Natural killer cell (primary cell): ENCODE measurements around the gene SPATA24. TPM values are rescaled to one million over a fixed set of nuclear protein-coding genes. Genes with fewer than 3 reads are reported as not detected.
"Not testable (repeated sequence)": the region's sequence is repeated elsewhere in the genome, so short reads cannot be mapped to it uniquely, and the experiment has no call there.

ENCODE experiments used
- ATAC-seq, 3 donors: fragments of 150-1000 bp in 2 of 3; fragments of 200-7000 bp in 1 of 3; cut with Tn5 transposase; 1 replicate in 1 of 3; 2 replicates in 2 of 3; pipeline ENCODE4 v1.10.0; 2021; ENCODE audit warnings: mild to moderate bottlenecking in 2 of 3, moderate library complexity in 2 of 3
- DNase-seq, 2 donors: peaks; one replicate each; pipeline versions ENCODE4 v3.0.0 to v3.0.0-alpha.2; 2013 to 2021; ENCODE audit warnings: mixed read lengths in 1 of 2
- H3K27ac ChIP-seq: one replicate; pipeline ENCODE4 v1.5.1; 2013; ENCODE audit warnings: mild to moderate bottlenecking, low read length
- H3K27me3 ChIP-seq: one replicate; pipeline ENCODE4 v1.6.1; 2013; ENCODE audit warnings: low read length; ENCODE audit not compliant: control insufficient read depth, insufficient read depth
- H3K36me3 ChIP-seq: one replicate; pipeline ENCODE4 v1.6.1; 2013; ENCODE audit warnings: low read length; ENCODE audit not compliant: control insufficient read depth, insufficient read depth
- H3K4me1 ChIP-seq: one replicate; pipeline ENCODE4 v1.6.1; 2013; ENCODE audit warnings: low read length; ENCODE audit not compliant: control insufficient read depth, insufficient read depth
- H3K4me3 ChIP-seq: one replicate; pipeline ENCODE4 v1.5.1; 2013; ENCODE audit warnings: low read length
- H3K9me3 ChIP-seq: one replicate; pipeline ENCODE4 v1.6.1; 2013; ENCODE audit warnings: low read length; ENCODE audit not compliant: control insufficient read depth, insufficient read depth
- H3K27ac Mint-ChIP-seq, 2 donors: one replicate each; pipeline ENCODE4 v1.8.0; 2022; ENCODE audit warnings: mild to moderate bottlenecking in 2 of 2, mixed read lengths in 2 of 2, moderate library complexity in 1 of 2
- H3K27me3 Mint-ChIP-seq, 2 donors: one replicate each; pipeline ENCODE4 v1.8.0; 2022; ENCODE audit warnings: low read depth in 2 of 2, mixed read lengths in 2 of 2
- H3K36me3 Mint-ChIP-seq: one replicate; pipeline ENCODE4 v1.8.0; 2022; ENCODE audit warnings: mixed read lengths
- H3K4me1 Mint-ChIP-seq, 2 donors: one replicate each; pipeline ENCODE4 v1.8.0; 2022; ENCODE audit warnings: mixed read lengths in 2 of 2
- H3K4me3 Mint-ChIP-seq: one replicate; pipeline ENCODE4 v1.8.0; 2022; ENCODE audit warnings: mild to moderate bottlenecking, moderate library complexity, mixed read lengths
- H3K9me3 Mint-ChIP-seq, 2 donors: one replicate each; pipeline ENCODE4 v1.8.0; 2022; ENCODE audit warnings: mixed read lengths in 2 of 2
- CTCF ChIP-seq: fragments of 200-600 bp; IDR thresholded peaks from one replicate; pipeline ENCODE4 v1.8.0; 2022; ENCODE audit warnings: antibody characterized with exemption
- WGBS: methylation state at CpG from one replicate; pipeline ENCODE4 v1.1.7; 2013; ENCODE audit warnings: missing lambda C conversion rate; ENCODE audit not compliant: insufficient coverage; 5-methylcytosine and 5-hydroxymethylcytosine counted together
- intact Hi-C: fragments of 100-400 bp; cut with micrococcal nuclease; formaldehyde crosslinking; loops from one replicate; pipeline ENCODE4 v1.14.2; 2022
- total RNA-seq, 4 donors: library from RNA; stranded (reverse); fragments of 120-200 nt in 1 of 4; gene quantifications; one replicate each; pipeline versions ENCODE4 v1.2.3 to v1.2.4, GENCODE V29; 2013 to 2022

Gene SPATA24
- total RNA-seq, 3 donors from 2014 or later (not counting 1 experiment from before 2014, with no cell fraction given): 1.6 to 2.9 (median 2.7) TPM

- H3K36me3 ChIP-seq: no peaks in the 10 kb centered on the region
- H3K9me3 Mint-ChIP-seq: no peaks in the 10 kb centered on the region
- no peaks in the 10 kb centered on the region for H3K27me3 ChIP-seq
- no peak for DNase-seq
- H3K4me1 Mint-ChIP-seq: peaks cover 10 to 11% of the 10 kb centered on the region in 2 donors
- H3K27ac Mint-ChIP-seq: no peak overlapping the region
- H3K4me1 ChIP-seq: peaks cover 20% of the 10 kb centered on the region
- no peak overlapping the region for H3K4me3 ChIP-seq
- no peak overlapping the region for H3K4me3 Mint-ChIP-seq
- H3K36me3 Mint-ChIP-seq: no peaks in the 10 kb centered on the region
- no peak for ATAC-seq
- no peak for TF ChIP-seq CTCF
- 81% methylated on average over 5 of the region's 5 CpGs for WGBS
- H3K27ac ChIP-seq: no peak overlapping the region
- no peaks in the 10 kb centered on the region for H3K9me3 ChIP-seq
- H3K27me3 Mint-ChIP-seq: no peaks in the 10 kb centered on the region
- intact Hi-C loops: no loop called here
Observed at GRCh38 chr5:139446956-139447779, 43.3 kb upstream of the SPATA24 start.

DNA sequence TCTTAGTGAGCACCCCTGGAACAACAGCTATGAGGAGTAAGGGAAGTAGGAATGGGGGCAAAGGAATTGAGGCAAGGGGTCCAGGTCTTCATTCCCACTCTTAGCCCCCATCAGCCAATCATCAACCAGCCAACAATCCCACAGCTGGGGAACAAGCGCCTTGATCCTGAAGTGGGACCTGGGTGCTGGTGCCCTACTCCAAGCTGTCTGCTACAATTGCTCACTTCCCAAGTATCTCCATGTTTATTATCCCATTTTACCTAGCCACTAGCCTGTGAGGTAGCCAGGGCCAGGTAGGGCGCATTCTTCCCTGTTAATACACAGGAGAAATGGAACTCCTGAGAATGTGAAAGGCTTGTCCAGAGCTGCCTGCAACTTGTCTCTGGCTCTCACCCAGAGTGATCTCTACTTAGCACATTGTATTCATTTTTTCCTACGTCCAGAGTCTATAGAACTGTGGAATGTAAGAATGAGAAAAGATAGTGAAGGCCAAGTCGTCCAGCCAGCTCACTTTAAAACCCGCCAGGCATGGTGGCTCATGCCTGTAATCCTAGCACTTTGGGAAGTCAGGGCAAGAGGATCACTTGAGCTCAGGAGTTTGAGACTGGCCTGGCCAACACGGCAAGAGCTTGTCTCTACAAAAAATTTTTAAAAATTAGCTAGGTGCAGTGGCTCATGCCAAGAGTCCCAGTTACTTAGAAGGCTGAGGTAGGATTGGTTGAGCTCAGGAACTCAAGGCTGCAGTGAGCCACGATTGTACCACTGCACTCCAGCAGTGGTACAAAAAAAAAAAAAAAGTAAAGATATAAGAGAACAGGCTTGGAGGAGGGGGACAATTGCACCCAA is 41.7 kb upstream of the SPATA24 start:
- no peaks in the 10 kb centered on the region for H3K9me3 ChIP-seq
- H3K27me3 ChIP-seq: no peaks in the 10 kb centered on the region
- H3K9me3 Mint-ChIP-seq: no peaks in the 10 kb centered on the region
- H3K27me3 Mint-ChIP-seq: no peaks in the 10 kb centered on the region
- H3K4me3 ChIP-seq: no peak overlapping the region
- WGBS: 85% methylated on average over 7 of the region's 7 CpGs
- no peak overlapping the region for H3K27ac ChIP-seq
- intact Hi-C loops: no loop called here
- ATAC-seq (no peak), DNase-seq (no peak)
- no peaks in the 10 kb centered on the region for H3K36me3 ChIP-seq
- H3K4me3 Mint-ChIP-seq: no peak overlapping the region
- H3K4me1 ChIP-seq: peaks cover 5% of the 10 kb centered on the region
- TF ChIP-seq CTCF: no peak
- H3K27ac Mint-ChIP-seq: no peak overlapping the region
- H3K36me3 Mint-ChIP-seq: no peaks in the 10 kb centered on the region
- H3K4me1 Mint-ChIP-seq: peaks cover 10 to 11% of the 10 kb centered on the region in 2 donors

DNA sequence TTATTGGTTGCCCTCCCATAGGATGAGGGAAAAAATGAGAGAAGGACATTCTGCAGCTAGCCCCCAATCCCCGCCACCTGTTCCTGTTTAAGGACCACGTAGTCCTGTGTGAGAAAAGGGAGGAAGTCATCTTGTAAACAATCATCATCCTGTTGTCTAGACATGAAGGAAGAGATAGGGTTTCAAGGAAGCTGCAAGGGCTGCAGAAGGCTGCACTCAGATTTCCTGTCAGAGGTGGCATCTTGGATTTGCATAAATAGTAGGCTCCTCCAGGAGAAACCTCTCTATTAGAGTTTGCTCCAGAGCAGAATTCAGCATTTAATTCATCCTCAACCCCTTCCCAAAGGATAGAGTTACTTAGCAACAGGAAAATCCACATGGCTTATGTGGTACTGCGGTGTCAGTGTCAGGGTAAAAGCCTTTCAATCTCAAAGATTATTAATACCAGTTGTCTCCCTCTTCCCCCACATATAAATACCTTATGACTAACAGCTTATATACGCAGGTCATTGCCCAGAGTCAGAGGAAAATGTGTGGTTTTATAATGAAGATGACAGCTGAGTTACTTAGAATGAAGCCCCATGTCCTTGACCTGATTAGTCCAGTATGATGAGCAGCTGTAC is 40.1 kb upstream of the SPATA24 start:
- no peaks in the 10 kb centered on the region for H3K9me3 ChIP-seq
- Mint-ChIP-seq H3K4me3 (no peak overlapping the region), H3K27me3 (no peaks in the 10 kb centered on the region), H3K4me1 (peaks cover 21% of the 10 kb centered on the region in 2 donors), H3K36me3 (no peaks in the 10 kb centered on the region), H3K27ac (no peak overlapping the region), H3K9me3 (no peaks in the 10 kb centered on the region)
- H3K4me3 ChIP-seq: no peak overlapping the region
- peak in 1 of 2 donors; percentile 62 for DNase-seq
- H3K4me1 ChIP-seq: peaks cover 9% of the 10 kb centered on the region
- H3K36me3 ChIP-seq: no peaks in the 10 kb centered on the region
- H3K27me3 ChIP-seq: no peaks in the 10 kb centered on the region
- TF ChIP-seq CTCF: no peak
- H3K27ac ChIP-seq: no peak overlapping the region
- intact Hi-C loops: no loop called here
- WGBS: 22% methylated on average over 2 of the region's 4 CpGs
- no peak for ATAC-seq

DNA sequence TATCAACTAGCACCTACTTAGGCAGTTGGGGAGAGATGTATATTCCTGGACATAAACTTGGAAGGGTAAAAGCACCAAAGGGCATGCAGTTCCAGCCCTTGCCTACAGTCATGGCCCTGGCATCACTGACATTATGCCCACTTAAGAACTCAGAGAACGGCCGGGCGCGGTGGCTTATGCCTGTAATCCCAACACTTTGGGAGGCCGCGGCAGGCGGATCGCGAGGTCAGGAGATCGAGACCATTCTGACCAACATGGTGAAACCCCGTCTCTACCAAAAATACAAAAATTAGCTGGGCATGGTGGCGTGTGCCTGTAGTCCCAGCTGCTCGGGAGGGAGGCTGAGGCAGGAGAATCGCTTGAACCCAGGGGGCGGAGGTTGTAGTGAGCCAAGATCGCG is 36.5 kb upstream of the SPATA24 start:
- H3K27me3 ChIP-seq, H3K27me3 Mint-ChIP-seq, H3K36me3 Mint-ChIP-seq, ATAC-seq, H3K4me3 ChIP-seq, intact Hi-C loops, H3K9me3 ChIP-seq, DNase-seq, H3K27ac ChIP-seq, H3K36me3 ChIP-seq, H3K9me3 Mint-ChIP-seq: not testable (repeated sequence)
- Mint-ChIP-seq H3K4me1 (peaks cover 17 to 24% of the 10 kb centered on the region in 2 donors), H3K27ac (peak overlapping the region; percentile 98 to 100), H3K4me3 (peak overlapping the region; percentile 100)
- peaks cover 15% of the 10 kb centered on the region for H3K4me1 ChIP-seq
- WGBS: 97% methylated on average over 17 of the region's 17 CpGs
